Bronchial epithelial cell (primary cell): ENCODE results near the gene SPATA4. TPM values are rescaled to one million over a fixed set of nuclear protein-coding genes. Genes with fewer than 3 reads are reported as not detected.

Source experiments
- DNase-seq: peaks from one replicate; pipeline ENCODE4 v3.0.0-alpha.2; 2010; ENCODE audit warnings: low read depth
- FAIRE-seq: peaks from 2 replicates; lab custom pipeline; 2011; peaks lifted over from hg19 to GRCh38; lab: Jason Lieb, UNC
- H3K27me3 ChIP-seq: 2 replicates; pipeline ENCODE4 v1.5.1; 2011; ENCODE audit warnings: low read length; ENCODE audit not compliant: control insufficient read depth, insufficient read depth
- H3K36me3 ChIP-seq: 2 replicates; pipeline ENCODE4 v1.5.1; 2011; ENCODE audit warnings: low read length; ENCODE audit not compliant: control insufficient read depth, insufficient read depth
- H3K4me3 ChIP-seq: 2 replicates; pipeline ENCODE4 v1.5.1; 2011; ENCODE audit warnings: mild to moderate bottlenecking, low read depth, low read length, control low read depth
- CTCF ChIP-seq: IDR thresholded peaks from 2 replicates; pipeline ENCODE4 v1.5.1; 2011; ENCODE audit warnings: mild to moderate bottlenecking, moderate library complexity, low read length, control low read depth, inconsistent platforms; ENCODE audit not compliant: insufficient read depth, severe bottlenecking
- total RNA-seq: library from RNA; depleted of rRNA; stranded (reverse); fragments of >200 nt; gene quantifications from 2 replicates; pipeline ENCODE4 v1.2.1, GENCODE V29; 2014

The SPATA4 gene
- total RNA-seq, 1 donor from 2014 or later, result under 0.01 TPM

GRCh38 chr4:176149680-176150355 is 45.6 kb downstream of the SPATA4 start:
- no peaks in the 10 kb centered on the region for H3K36me3 ChIP-seq
- no peak for TF ChIP-seq CTCF
- no peak for DNase-seq
- H3K4me3 ChIP-seq, result no peak overlapping the region
- no peak for FAIRE-seq
- no peaks in the 10 kb centered on the region for H3K27me3 ChIP-seq

- FAIRE-seq (no peak), DNase-seq (no peak)
- no peak for TF ChIP-seq CTCF
- H3K27me3 ChIP-seq, result no peaks in the 10 kb centered on the region
- H3K36me3 ChIP-seq, result no peaks in the 10 kb centered on the region
- no peak overlapping the region for H3K4me3 ChIP-seq
Observed at GRCh38 chr4:176142253-176142652, 53.1 kb downstream of the SPATA4 start.

- no peaks in the 10 kb centered on the region for H3K27me3 ChIP-seq
- no peaks in the 10 kb centered on the region for H3K36me3 ChIP-seq
- no peak for TF ChIP-seq CTCF
- FAIRE-seq (no peak), DNase-seq (no peak)
- H3K4me3 ChIP-seq, result no peak overlapping the region
Observed at GRCh38 chr4:176139518-176139917, 55.9 kb downstream of the SPATA4 start.

- no peak overlapping the region for H3K4me3 ChIP-seq
- TF ChIP-seq CTCF, result no peak
- H3K36me3 ChIP-seq, result no peaks in the 10 kb centered on the region
- DNase-seq, result peak; percentile 35
- H3K27me3 ChIP-seq, result no peaks in the 10 kb centered on the region
- FAIRE-seq, result no peak
Observed at GRCh38 chr4:176137631-176138030, 57.8 kb downstream of the SPATA4 start.

GRCh38 chr4:176134670-176135069 is 60.7 kb downstream of the SPATA4 start:
- no peaks in the 10 kb centered on the region for H3K36me3 ChIP-seq
- FAIRE-seq (no peak), DNase-seq (no peak)
- no peak overlapping the region for H3K4me3 ChIP-seq
- no peaks in the 10 kb centered on the region for H3K27me3 ChIP-seq
- no peak for TF ChIP-seq CTCF

Other genes with a start within 250 kb of the SPATA4 start
- under 0.01 and 0.13 TPM in 2 replicates for gene WDR17, start 129.7 kb downstream of the SPATA4 start, total RNA-seq
- gene ASB5, start 73.6 kb upstream of the SPATA4 start, total RNA-seq, result not detected in 2 replicates
- gene SPCS3, start 124.4 kb upstream of the SPATA4 start, total RNA-seq, result 140 and 143 TPM in 2 replicates